H1 (cell line): ENCODE results near the gene NSDHL. TPM values are rescaled to one million over a fixed set of nuclear protein-coding genes. Genes with fewer than 3 reads are reported as not detected.

Experiments used
- CEBPB ChIP-seq: IDR thresholded peaks from 2 replicates; pipeline ENCODE4 v1.6.1; 2012; ENCODE audit warnings: low read depth, low read length
- PHF8 ChIP-seq: fragments of 200-600 bp; sonication (generic); conservative IDR thresholded peaks from 2 replicates; pipeline ENCODE4 v1.7.1; 2012; ENCODE audit warnings: low read depth, mild to moderate bottlenecking, inconsistent platforms, low read length, moderate library complexity
- RAD21 ChIP-seq, 2 experiments: IDR thresholded peaks in 1 of 2; conservative IDR thresholded peaks in 1 of 2; 2 replicates each; pipeline ENCODE4 v1.6.1; 2011; ENCODE audit warnings: low read depth in 2 of 2, low read length in 2 of 2, improper control_type of control experiment in 1 of 2, inconsistent platforms in 1 of 2, mild to moderate bottlenecking in 1 of 2, moderate library complexity in 1 of 2
- RXRA ChIP-seq: IDR thresholded peaks from 2 replicates; pipeline ENCODE4 v1.6.1; 2011; ENCODE audit warnings: low read depth, mild to moderate bottlenecking, low read length, moderate library complexity; ENCODE audit not compliant: insufficient read depth
- TCF12 ChIP-seq: IDR thresholded peaks from 2 replicates; pipeline ENCODE4 v1.6.1; 2011; ENCODE audit warnings: low read depth, mild to moderate bottlenecking, low read length
- polyA plus RNA-seq, 7 experiments: library from polyadenylated mRNA; depleted of rRNA in 3 of 7; stranded (reverse) in 5 of 7; unstranded in 2 of 7; fragments of >200 nt in 5 of 7; fragments of 200-250 nt in 2 of 7; gene quantifications; 1 replicate in 5 of 7; 2 replicates in 1 of 7; 4 replicates in 1 of 7; pipeline versions ENCODE4 v1.2.1 to v1.2.3, GENCODE V29; 2011 to 2013; ENCODE audit warnings: missing spikeins in 2 of 7, mixed read lengths in 2 of 7
- total RNA-seq: library from RNA; stranded (reverse); fragmentation: NEBNext Ultra II Directional; extraction: Animal tissue kit (Norgen Biotek cat#: 25700); gene quantifications from 2 replicates; pipeline ENCODE4 v1.2.1, GENCODE V29; 2021

Gene NSDHL
- total and polyA plus RNA-seq, 2 of the 8 experiments (the other 6 are each of a cell fraction or from before 2014, with no cell fraction given), result 31.5 to 34.6 TPM

DNA sequence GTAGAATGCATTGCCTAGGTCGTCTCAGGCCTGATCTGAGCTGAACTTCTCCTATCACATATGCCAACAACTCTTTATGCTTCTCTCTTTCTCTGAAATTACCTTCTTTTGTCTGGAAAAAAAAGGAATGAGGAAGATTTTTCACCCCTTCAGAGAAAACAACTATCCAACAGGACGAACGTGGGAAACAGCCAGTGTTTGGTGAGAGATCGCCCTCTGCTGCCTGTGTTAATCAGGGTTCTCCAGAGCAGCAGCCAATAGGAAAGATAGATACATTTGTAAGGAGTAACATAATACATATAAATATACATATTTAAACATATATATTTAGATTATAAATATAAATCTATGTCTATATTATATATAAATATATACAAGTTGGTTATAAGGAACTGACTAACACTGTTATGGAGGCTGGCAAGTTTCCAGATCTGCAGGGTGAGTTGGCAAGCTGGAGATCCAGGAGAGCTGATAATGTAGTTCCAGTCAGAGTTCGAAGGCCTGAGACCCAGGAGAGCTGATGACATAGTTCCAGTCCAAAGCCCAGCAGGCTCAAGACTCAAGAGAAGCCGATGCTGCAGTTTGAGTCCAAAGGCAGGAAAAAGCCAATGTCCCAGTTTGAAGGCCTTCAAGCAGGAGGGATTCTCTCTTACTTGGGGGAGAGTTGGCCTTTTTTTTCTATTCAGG lies 13.6 kb upstream of the NSDHL start (continued):
- no peak for TF ChIP-seq TCF12
- TF ChIP-seq RAD21 (IDR thresholded peaks at IDR 0.05 in 1 of 2, conservative IDR thresholded peaks at IDR 0.05 in 1 of 2; ENCODE audit: low read depth in 2 of 2, low read length in 2 of 2), result peak; percentile 71 to 75
- TF ChIP-seq RXRA, result no peak
- no peak for TF ChIP-seq CEBPB
- no peak for TF ChIP-seq PHF8
